ENCODE measurements around the gene ACAP2.

ACAP2 gene

GRCh38 chr3:195247863-195248189 lies 195.0 kb downstream of the ACAP2 start:
- no peak for DNase-seq (ENCODE audit: extremely low read depth, low read depth)
- no peak for TF ChIP-seq CTCF (IDR thresholded peaks at IDR 0.05; ENCODE audit: low read depth, low read length)

GRCh38 chr3:195247086-195247862 lies 195.5 kb downstream of the ACAP2 start:
- DNase-seq (ENCODE audit: extremely low read depth, low read depth), result no peak
- no peak for TF ChIP-seq CTCF (IDR thresholded peaks at IDR 0.05; ENCODE audit: low read depth, low read length)

GRCh38 chr3:195246581-195246995 lies 196.2 kb downstream of the ACAP2 start:
- DNase-seq (ENCODE audit: extremely low read depth, low read depth), result no peak
- no peak for TF ChIP-seq CTCF (IDR thresholded peaks at IDR 0.05; ENCODE audit: low read depth, low read length)

GRCh38 chr3:195245531-195245951 lies 197.3 kb downstream of the ACAP2 start:
- TF ChIP-seq CTCF (IDR thresholded peaks at IDR 0.05; ENCODE audit: low read depth, low read length), result no peak
- no peak for DNase-seq (ENCODE audit: extremely low read depth, low read depth)

- TF ChIP-seq CTCF (IDR thresholded peaks at IDR 0.05; ENCODE audit: low read depth, low read length), result no peak
- DNase-seq (ENCODE audit: extremely low read depth, low read depth), result no peak
Measured at GRCh38 chr3:195241592-195242355, 201.0 kb downstream of the ACAP2 start.

GRCh38 chr3:195240939-195241338 lies 201.9 kb downstream of the ACAP2 start:
- no peak for TF ChIP-seq CTCF (IDR thresholded peaks at IDR 0.05; ENCODE audit: low read depth, low read length)
- no peak for DNase-seq (ENCODE audit: extremely low read depth, low read depth)

GRCh38 chr3:195240171-195240701 lies 202.6 kb downstream of the ACAP2 start:
- TF ChIP-seq CTCF (IDR thresholded peaks at IDR 0.05; ENCODE audit: low read depth, low read length), result no peak
- no peak for DNase-seq (ENCODE audit: extremely low read depth, low read depth)

Measured in AG09319 (cell line).